HL-60 (cell line): ENCODE measurements around the gene UBR4.

Experiments
- POLR2AphosphoS5 ChIP-seq: IDR thresholded peaks from 2 replicates; pipeline ENCODE4 v1.6.1; 2012; ENCODE audit warnings: low read depth
- SPI1 ChIP-seq: IDR thresholded peaks from 2 replicates; pipeline ENCODE4 v1.6.1; 2012; ENCODE audit warnings: low read depth, mild to moderate bottlenecking, borderline replicate concordance
- TF ChIP-seq, protein P1 (sequence below): IDR thresholded peaks from 2 replicates; pipeline ENCODE4 v1.6.1; 2012; ENCODE audit warnings: low read depth; ENCODE audit not compliant: insufficient replicate concordance
- TF ChIP-seq, protein P2 (sequence below): IDR thresholded peaks from one replicate; pipeline ENCODE4 v1.5.1; 2011; ENCODE audit warnings: low read length, control low read depth, inconsistent platforms; ENCODE audit not compliant: insufficient read depth

DNA sequence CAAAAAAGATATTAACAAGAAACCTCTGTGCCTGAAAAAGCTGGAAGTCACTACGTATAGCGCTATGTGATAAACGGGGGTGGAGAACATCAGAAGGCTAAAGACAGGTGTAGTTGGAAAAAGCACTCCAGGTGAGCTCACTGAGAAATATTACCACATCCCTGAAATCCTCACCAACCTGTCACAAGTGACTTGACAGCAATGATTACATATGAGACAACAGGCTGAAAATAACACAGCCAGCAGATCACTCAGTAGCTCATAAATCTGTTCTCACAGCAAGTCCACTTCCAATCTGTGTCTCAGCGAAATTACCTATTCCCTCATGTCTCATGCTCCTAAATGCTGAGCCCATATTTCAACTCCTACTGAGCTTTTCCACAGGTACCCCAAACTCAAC, 120.5 kb downstream of the UBR4 start:
- TF ChIP-seq, protein P1, sequence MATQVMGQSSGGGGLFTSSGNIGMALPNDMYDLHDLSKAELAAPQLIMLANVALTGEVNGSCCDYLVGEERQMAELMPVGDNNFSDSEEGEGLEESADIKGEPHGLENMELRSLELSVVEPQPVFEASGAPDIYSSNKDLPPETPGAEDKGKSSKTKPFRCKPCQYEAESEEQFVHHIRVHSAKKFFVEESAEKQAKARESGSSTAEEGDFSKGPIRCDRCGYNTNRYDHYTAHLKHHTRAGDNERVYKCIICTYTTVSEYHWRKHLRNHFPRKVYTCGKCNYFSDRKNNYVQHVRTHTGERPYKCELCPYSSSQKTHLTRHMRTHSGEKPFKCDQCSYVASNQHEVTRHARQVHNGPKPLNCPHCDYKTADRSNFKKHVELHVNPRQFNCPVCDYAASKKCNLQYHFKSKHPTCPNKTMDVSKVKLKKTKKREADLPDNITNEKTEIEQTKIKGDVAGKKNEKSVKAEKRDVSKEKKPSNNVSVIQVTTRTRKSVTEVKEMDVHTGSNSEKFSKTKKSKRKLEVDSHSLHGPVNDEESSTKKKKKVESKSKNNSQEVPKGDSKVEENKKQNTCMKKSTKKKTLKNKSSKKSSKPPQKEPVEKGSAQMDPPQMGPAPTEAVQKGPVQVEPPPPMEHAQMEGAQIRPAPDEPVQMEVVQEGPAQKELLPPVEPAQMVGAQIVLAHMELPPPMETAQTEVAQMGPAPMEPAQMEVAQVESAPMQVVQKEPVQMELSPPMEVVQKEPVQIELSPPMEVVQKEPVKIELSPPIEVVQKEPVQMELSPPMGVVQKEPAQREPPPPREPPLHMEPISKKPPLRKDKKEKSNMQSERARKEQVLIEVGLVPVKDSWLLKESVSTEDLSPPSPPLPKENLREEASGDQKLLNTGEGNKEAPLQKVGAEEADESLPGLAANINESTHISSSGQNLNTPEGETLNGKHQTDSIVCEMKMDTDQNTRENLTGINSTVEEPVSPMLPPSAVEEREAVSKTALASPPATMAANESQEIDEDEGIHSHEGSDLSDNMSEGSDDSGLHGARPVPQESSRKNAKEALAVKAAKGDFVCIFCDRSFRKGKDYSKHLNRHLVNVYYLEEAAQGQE: no peak
- TF ChIP-seq, protein P2, sequence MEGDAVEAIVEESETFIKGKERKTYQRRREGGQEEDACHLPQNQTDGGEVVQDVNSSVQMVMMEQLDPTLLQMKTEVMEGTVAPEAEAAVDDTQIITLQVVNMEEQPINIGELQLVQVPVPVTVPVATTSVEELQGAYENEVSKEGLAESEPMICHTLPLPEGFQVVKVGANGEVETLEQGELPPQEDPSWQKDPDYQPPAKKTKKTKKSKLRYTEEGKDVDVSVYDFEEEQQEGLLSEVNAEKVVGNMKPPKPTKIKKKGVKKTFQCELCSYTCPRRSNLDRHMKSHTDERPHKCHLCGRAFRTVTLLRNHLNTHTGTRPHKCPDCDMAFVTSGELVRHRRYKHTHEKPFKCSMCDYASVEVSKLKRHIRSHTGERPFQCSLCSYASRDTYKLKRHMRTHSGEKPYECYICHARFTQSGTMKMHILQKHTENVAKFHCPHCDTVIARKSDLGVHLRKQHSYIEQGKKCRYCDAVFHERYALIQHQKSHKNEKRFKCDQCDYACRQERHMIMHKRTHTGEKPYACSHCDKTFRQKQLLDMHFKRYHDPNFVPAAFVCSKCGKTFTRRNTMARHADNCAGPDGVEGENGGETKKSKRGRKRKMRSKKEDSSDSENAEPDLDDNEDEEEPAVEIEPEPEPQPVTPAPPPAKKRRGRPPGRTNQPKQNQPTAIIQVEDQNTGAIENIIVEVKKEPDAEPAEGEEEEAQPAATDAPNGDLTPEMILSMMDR: no peak
- TF ChIP-seq POLR2AphosphoS5 (no peak), SPI1 (no peak)
